ENCODE measurements around the gene TMEM39B.

DNA sequence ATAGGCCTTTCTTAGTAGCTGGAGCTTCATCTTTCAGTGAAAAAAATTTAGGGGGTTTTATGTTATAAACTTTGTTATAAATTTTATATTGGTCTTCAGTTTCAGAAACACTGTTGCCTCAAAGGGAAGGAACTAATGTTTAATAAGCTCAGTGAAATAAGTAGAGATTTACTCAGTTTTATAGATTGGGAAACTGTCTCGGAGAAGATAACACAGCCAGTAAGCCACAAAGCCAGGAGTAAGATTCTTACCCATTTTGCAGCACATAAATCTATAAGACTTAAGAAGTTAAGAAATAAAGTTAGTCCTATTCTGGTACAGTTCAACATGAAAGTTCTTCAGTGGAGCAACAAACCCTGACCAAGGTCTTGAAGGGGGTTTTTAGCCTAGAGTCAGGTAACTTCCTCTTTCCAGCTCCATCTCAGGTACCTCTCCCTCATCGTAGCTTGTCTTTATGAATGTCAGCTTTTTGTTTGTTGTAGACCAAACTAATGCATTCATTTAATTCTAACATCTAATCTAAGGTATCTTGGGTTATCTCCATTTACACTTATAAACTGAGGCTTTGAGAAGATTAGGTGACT, 38.4 kb downstream of the TMEM39B start:
- TF ChIP-seq, protein P1, sequence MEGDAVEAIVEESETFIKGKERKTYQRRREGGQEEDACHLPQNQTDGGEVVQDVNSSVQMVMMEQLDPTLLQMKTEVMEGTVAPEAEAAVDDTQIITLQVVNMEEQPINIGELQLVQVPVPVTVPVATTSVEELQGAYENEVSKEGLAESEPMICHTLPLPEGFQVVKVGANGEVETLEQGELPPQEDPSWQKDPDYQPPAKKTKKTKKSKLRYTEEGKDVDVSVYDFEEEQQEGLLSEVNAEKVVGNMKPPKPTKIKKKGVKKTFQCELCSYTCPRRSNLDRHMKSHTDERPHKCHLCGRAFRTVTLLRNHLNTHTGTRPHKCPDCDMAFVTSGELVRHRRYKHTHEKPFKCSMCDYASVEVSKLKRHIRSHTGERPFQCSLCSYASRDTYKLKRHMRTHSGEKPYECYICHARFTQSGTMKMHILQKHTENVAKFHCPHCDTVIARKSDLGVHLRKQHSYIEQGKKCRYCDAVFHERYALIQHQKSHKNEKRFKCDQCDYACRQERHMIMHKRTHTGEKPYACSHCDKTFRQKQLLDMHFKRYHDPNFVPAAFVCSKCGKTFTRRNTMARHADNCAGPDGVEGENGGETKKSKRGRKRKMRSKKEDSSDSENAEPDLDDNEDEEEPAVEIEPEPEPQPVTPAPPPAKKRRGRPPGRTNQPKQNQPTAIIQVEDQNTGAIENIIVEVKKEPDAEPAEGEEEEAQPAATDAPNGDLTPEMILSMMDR (IDR thresholded peaks at IDR 0.05) = no peak
- TF ChIP-seq EZH2 (IDR thresholded peaks at IDR 0.05; ENCODE audit: borderline replicate concordance, insufficient read depth, low read depth, low read length, poor library complexity, severe bottlenecking) = no peak

All from B cell (primary cell).